OCI-LY3 (cell line): ENCODE results near the gene HSPA9.

Source experiments
- H2AFZ ChIP-seq: fragments of 200-600, 300-600 bp; shearing (Covaris generic); 2 replicates; pipeline ENCODE4 v1.6.0; 2014; ENCODE audit warnings: antibody characterized with exemption, low read depth, low read length
- H3K27ac ChIP-seq: fragments of 200-600, 300-600 bp; sonication (generic); 2 replicates; pipeline ENCODE4 v1.5.1; 2014; ENCODE audit warnings: mild to moderate bottlenecking, low read length, moderate library complexity, mixed read lengths
- H3K27me3 ChIP-seq: fragments of 200-600, 300-600 bp; sonication (generic); 2 replicates; pipeline ENCODE4 v1.6.1; 2014; ENCODE audit warnings: low read depth, low read length, mixed read lengths
- H3K36me3 ChIP-seq: fragments of 200-600, 300-600 bp; sonication (generic); replicated peaks from 2 replicates; pipeline ENCODE3; 2014; ENCODE audit warnings: low read depth, low read length, mixed read lengths
- H3K4me1 ChIP-seq: fragments of 300-600, 200-600 bp; sonication (generic); 2 replicates; pipeline ENCODE4 v1.6.1; 2014; ENCODE audit warnings: low read length, mixed read lengths
- H3K4me2 ChIP-seq: fragments of 200-600, 300-600 bp; sonication (generic); 2 replicates; pipeline ENCODE4 v1.6.1; 2014; ENCODE audit warnings: low read length, mixed read lengths
- H3K4me3 ChIP-seq: fragments of 300-600, 200-600 bp; sonication (generic); 2 replicates; pipeline ENCODE4 v1.5.1; 2014; ENCODE audit warnings: antibody characterized with exemption, mild to moderate bottlenecking, low read length, moderate library complexity
- H3K79me2 ChIP-seq: fragments of 300-600, 200-600 bp; shearing (Covaris generic); 2 replicates; pipeline ENCODE4 v1.6.1; 2014; ENCODE audit warnings: mild to moderate bottlenecking, low read length, mixed read lengths
- H3K9ac ChIP-seq: fragments of 300-600, 200-600 bp; shearing (Covaris generic); 2 replicates; pipeline ENCODE4 v1.6.0; 2014; ENCODE audit warnings: mild to moderate bottlenecking, low read length, moderate library complexity
- H3K9me3 ChIP-seq: fragments of 200-600, 300-600 bp; shearing (Covaris generic); 2 replicates; pipeline ENCODE4 v1.6.1; 2014; ENCODE audit warnings: low read length, mixed read lengths; ENCODE audit not compliant: insufficient read depth
- H4K20me1 ChIP-seq: fragments of 200-600, 300-600 bp; sonication (generic); 2 replicates; pipeline ENCODE4 v1.6.1; 2016; ENCODE audit warnings: low read length, mixed read lengths; ENCODE audit not compliant: insufficient read depth
- CTCF ChIP-seq: fragments of 200-600, 300-600 bp; sonication (generic); IDR thresholded peaks from 2 replicates; pipeline ENCODE4 v1.5.1; 2014; ENCODE audit warnings: antibody characterized with exemption, low read length, low read depth
- EZH2phosphoT487 ChIP-seq: fragments of 200-600 bp; shearing (Covaris generic); IDR thresholded peaks from 2 replicates; pipeline ENCODE4 v1.6.1; 2018; ENCODE audit warnings: antibody characterized with exemption, mixed run types, low read depth

The HSPA9 gene

DNA sequence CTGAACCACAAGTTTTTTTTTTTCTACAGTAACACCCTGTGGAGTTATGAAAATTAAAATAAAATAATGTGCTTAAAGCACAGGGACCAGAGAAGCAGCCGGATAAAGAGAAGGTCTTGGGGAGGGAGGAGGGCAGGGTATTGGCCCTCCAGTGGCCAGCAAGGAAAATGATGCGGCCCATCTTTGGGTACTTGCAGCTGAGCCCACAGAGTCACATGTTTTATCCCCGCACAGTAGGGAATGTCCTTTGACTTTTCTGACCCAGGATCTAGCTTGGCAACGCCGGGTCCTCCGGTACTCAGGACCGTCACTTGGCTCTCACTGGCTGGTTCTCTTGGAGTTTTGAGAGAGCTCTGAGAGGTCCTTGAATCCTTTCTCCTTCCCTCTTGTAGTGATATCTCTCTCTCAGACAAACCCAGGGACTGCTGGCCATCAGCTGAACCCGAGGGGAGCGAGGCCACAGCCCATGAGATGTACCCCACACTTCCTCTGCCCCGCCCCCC is 35.3 kb upstream of the HSPA9 start:
- Histone ChIP-seq H3K9ac (no peak overlapping the region), H3K79me2 (no peaks in the 10 kb centered on the region), H4K20me1 (no peaks in the 10 kb centered on the region), H3K27me3 (no peaks in the 10 kb centered on the region), H3K9me3 (no peaks in the 10 kb centered on the region), H3K4me1 (peaks cover 15% of the 10 kb centered on the region), H2AFZ (no peak overlapping the region), H3K27ac (no peak overlapping the region), H3K36me3 (no peaks in the 10 kb centered on the region), H3K4me2 (no peak overlapping the region), H3K4me3 (no peak overlapping the region)
- no peak for TF ChIP-seq EZH2phosphoT487

GRCh38 chr5:138606378-138607064 is 31.3 kb upstream of the HSPA9 start:
- no peaks in the 10 kb centered on the region for H3K79me2 ChIP-seq
- H3K27ac ChIP-seq, result 0 out of 2 replicates have a peak overlapping the region, but pooled peaks have one; percentile 89
- H3K9ac ChIP-seq, result peak overlapping the region; percentile 33; the same call in 1 of the 2 replicates
- no peak overlapping the region for H2AFZ ChIP-seq
- H3K9me3 ChIP-seq, result no peaks in the 10 kb centered on the region
- H3K4me1 ChIP-seq, result peaks cover 43% of the 10 kb centered on the region
- TF ChIP-seq EZH2phosphoT487 (no peak), CTCF (no peak)
- H3K4me2 ChIP-seq, result 0 out of 2 replicates have a peak overlapping the region, but pooled peaks have one; percentile 77
- H3K27me3 ChIP-seq, result no peaks in the 10 kb centered on the region
- no peak overlapping the region for H3K4me3 ChIP-seq
- H3K36me3 ChIP-seq, result no peaks in the 10 kb centered on the region
- H4K20me1 ChIP-seq, result no peaks in the 10 kb centered on the region

GRCh38 chr5:138605254-138605972 is 30.2 kb upstream of the HSPA9 start:
- Histone ChIP-seq H4K20me1 (no peaks in the 10 kb centered on the region), H3K27me3 (no peaks in the 10 kb centered on the region), H2AFZ (no peak overlapping the region), H3K4me2 (peak overlapping the region; percentile 77), H3K79me2 (no peaks in the 10 kb centered on the region), H3K4me1 (peaks cover 42% of the 10 kb centered on the region), H3K27ac (peak overlapping the region; percentile 89), H3K36me3 (no peaks in the 10 kb centered on the region), H3K4me3 (peak overlapping the region; percentile 49), H3K9ac (peak overlapping the region; percentile 62), H3K9me3 (no peaks in the 10 kb centered on the region)
- TF ChIP-seq EZH2phosphoT487 (no peak), CTCF (no peak)

DNA sequence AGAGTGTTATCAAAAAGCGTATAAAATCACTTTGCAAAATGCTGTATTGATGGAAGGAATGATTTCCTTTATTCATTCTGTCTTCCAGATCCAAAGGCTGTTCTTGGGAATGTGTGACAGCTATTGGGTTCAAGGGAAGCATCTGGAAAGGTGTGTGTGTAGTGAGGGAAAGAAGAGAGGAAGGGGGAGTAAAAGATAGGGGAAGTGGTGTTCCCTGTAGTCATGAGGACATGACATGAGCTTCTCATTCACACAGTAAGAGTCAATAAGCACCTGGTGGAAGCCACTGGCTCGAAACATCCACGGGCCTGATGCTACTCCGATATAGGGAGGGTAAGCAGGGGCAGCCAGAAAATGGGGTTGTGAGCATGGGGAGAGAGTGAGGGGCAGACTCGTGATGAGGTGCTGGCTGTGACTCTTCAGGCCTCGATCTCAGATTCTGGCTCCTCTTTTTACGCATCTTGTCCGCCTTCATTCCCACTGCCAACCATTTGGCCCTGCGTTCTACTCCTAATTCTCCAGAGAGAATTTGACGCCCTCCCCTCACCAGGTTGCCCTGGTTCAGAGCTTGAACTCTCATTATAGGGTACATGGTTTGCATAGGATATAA is 29.1 kb upstream of the HSPA9 start:
- H3K79me2 ChIP-seq, result no peaks in the 10 kb centered on the region
- peak overlapping the region; percentile 62 for H3K9ac ChIP-seq
- H3K4me1 ChIP-seq, result peaks cover 42% of the 10 kb centered on the region
- H4K20me1 ChIP-seq, result no peaks in the 10 kb centered on the region
- H3K9me3 ChIP-seq, result no peaks in the 10 kb centered on the region
- no peak for TF ChIP-seq CTCF
- TF ChIP-seq EZH2phosphoT487, result no peak
- H3K27ac ChIP-seq, result peak overlapping the region; percentile 89
- no peaks in the 10 kb centered on the region for H3K36me3 ChIP-seq
- H3K27me3 ChIP-seq, result no peaks in the 10 kb centered on the region
- H3K4me2 ChIP-seq, result peak overlapping the region; percentile 77
- H2AFZ ChIP-seq, result no peak overlapping the region; the same call in 1 of the 2 replicates
- peak overlapping the region; percentile 49 for H3K4me3 ChIP-seq
